Colonic mucosa (tissue), 4 donors: ENCODE data around the gene C8G. TPM values are rescaled to one million over a fixed set of nuclear protein-coding genes. Genes with fewer than 3 reads are reported as not detected.

ENCODE experiments used
- DNase-seq: peaks from one replicate; pipeline ENCODE4 v3.0.0-alpha.2; 2020
- H3K27ac ChIP-seq: fragments of 200-600 bp; one replicate; pipeline ENCODE4 v1.8.0; 2021
- H3K27me3 ChIP-seq: fragments of 200-600 bp; one replicate; pipeline ENCODE4 v1.8.0; 2021
- H3K36me3 ChIP-seq: fragments of 200-600 bp; one replicate; pipeline ENCODE4 v1.8.0; 2021
- H3K4me1 ChIP-seq: fragments of 200-600 bp; one replicate; pipeline ENCODE4 v1.8.0; 2021; ENCODE audit warnings: mild to moderate bottlenecking
- H3K4me3 ChIP-seq: fragments of 200-600 bp; one replicate; pipeline ENCODE4 v1.8.0; 2021
- H3K9ac ChIP-seq, 2 donors: one replicate each; pipeline ENCODE4 v1.7.0; 2013; ENCODE audit warnings: control low read depth in 2 of 2, low read depth in 2 of 2, low read length in 2 of 2
- H3K9me3 ChIP-seq: fragments of 200-600 bp; one replicate; pipeline ENCODE4 v1.8.0; 2021
- CTCF ChIP-seq: fragments of 200-600 bp; IDR thresholded peaks from one replicate; pipeline ENCODE4 v1.8.0; 2022; ENCODE audit warnings: antibody characterized with exemption, mild to moderate bottlenecking
- intact Hi-C: fragments of 100-400 bp; cut with DNase I; formaldehyde crosslinking; loops from one replicate; pipeline ENCODE4 v1.14.1; 2022
- total RNA-seq, 2 donors: library from RNA; stranded (reverse); fragmentation: NEBNext Ultra II Directional in 1 of 2; extraction: Animal tissue kit (Norgen Biotek cat#: 25700) in 1 of 2; gene quantifications; one replicate each; pipeline ENCODE4 v1.2.1, GENCODE V29; 2021
- donor health status: healthy.
- donor health status: DM: no; HTN: no; CAD: no.
- donor health status: DM: no; HTN: no; CAD: no.

C8G gene
- total RNA-seq, 2 donors from 2014 or later, result 5.3 to 11.9 TPM

GRCh38 chr9:136981588-136982231, 36.7 kb downstream of the C8G start:
- intact Hi-C loops, result no loop called here
- H3K4me3 ChIP-seq, result no peak overlapping the region
- DNase-seq, result no peak
- no peak for TF ChIP-seq CTCF
- H3K27me3 ChIP-seq, result peaks cover 25% of the 10 kb centered on the region
- no peak overlapping the region for H3K27ac ChIP-seq
- H3K9ac ChIP-seq, result no peak overlapping the region
- no peaks in the 10 kb centered on the region for H3K9me3 ChIP-seq
- peaks cover 4% of the 10 kb centered on the region for H3K4me1 ChIP-seq
- no peaks in the 10 kb centered on the region for H3K36me3 ChIP-seq

- Histone ChIP-seq H3K9me3 (no peaks in the 10 kb centered on the region), H3K9ac (no peak within 1 kb of the TSS), H3K4me3 (no peak within 1 kb of the TSS), H3K27ac (no peak within 1 kb of the TSS), H3K27me3 (peaks cover 25% of the 10 kb centered on the region), H3K36me3 (no peaks in the 10 kb centered on the region), H3K4me1 (peaks cover 4% of the 10 kb centered on the region)
- no peak for TF ChIP-seq CTCF
- DNase-seq, result no peak
- intact Hi-C loops, result no loop called here
Observed at GRCh38 chr9:136982232-136983051, 37.4 kb downstream of the C8G start, which contains the start of gene LCNL1. LCNL1 (plus strand) TSS chr9:136982993; CDS start chr9:136983587, 594 bp downstream.

- intact Hi-C loops, result no loop called here
- no peaks in the 10 kb centered on the region for H3K36me3 ChIP-seq
- no peak for TF ChIP-seq CTCF
- H3K9me3 ChIP-seq, result no peaks in the 10 kb centered on the region
- no peak for DNase-seq
- no peak overlapping the region for H3K9ac ChIP-seq
- peaks cover 25% of the 10 kb centered on the region for H3K27me3 ChIP-seq
- no peak overlapping the region for H3K27ac ChIP-seq
- peaks cover under 1% of the 10 kb centered on the region for H3K4me1 ChIP-seq
- no peak overlapping the region for H3K4me3 ChIP-seq
Observed at GRCh38 chr9:136983167-136983566, 38.1 kb downstream of the C8G start.

GRCh38 chr9:136983656-136984314, 38.7 kb downstream of the C8G start:
- DNase-seq, result no peak
- H3K36me3 ChIP-seq, result no peaks in the 10 kb centered on the region
- no peak overlapping the region for H3K4me3 ChIP-seq
- no peaks in the 10 kb centered on the region for H3K9me3 ChIP-seq
- H3K27me3 ChIP-seq, result peaks cover 25% of the 10 kb centered on the region
- H3K27ac ChIP-seq, result no peak overlapping the region
- intact Hi-C loops, result no loop called here
- no peak for TF ChIP-seq CTCF
- H3K9ac ChIP-seq, result no peak overlapping the region
- H3K4me1 ChIP-seq, result no peaks in the 10 kb centered on the region

GRCh38 chr9:136984464-136985026, 39.5 kb downstream of the C8G start:
- H3K9ac ChIP-seq, result no peak overlapping the region
- H3K27me3 ChIP-seq, result peaks cover 25% of the 10 kb centered on the region
- no peak overlapping the region for H3K27ac ChIP-seq
- no peak overlapping the region for H3K4me3 ChIP-seq
- no peaks in the 10 kb centered on the region for H3K36me3 ChIP-seq
- TF ChIP-seq CTCF, result no peak
- H3K9me3 ChIP-seq, result no peaks in the 10 kb centered on the region
- no peak for DNase-seq
- intact Hi-C loops, result no loop called here
- H3K4me1 ChIP-seq, result no peaks in the 10 kb centered on the region
